C4-2B (cell line): Measurements from ENCODE around the gene TRIO.

Experiments used
- ZFX ChIP-seq: fragments of 450-650 bp; IDR thresholded peaks from 2 replicates; pipeline ENCODE4 v1.6.1; 2017
- TF ChIP-seq, protein P1 (sequence below): fragments of 450-650 bp; conservative IDR thresholded peaks from 2 replicates; pipeline ENCODE4 v1.5.1; 2017; ENCODE audit warnings: mild to moderate bottlenecking

DNA sequence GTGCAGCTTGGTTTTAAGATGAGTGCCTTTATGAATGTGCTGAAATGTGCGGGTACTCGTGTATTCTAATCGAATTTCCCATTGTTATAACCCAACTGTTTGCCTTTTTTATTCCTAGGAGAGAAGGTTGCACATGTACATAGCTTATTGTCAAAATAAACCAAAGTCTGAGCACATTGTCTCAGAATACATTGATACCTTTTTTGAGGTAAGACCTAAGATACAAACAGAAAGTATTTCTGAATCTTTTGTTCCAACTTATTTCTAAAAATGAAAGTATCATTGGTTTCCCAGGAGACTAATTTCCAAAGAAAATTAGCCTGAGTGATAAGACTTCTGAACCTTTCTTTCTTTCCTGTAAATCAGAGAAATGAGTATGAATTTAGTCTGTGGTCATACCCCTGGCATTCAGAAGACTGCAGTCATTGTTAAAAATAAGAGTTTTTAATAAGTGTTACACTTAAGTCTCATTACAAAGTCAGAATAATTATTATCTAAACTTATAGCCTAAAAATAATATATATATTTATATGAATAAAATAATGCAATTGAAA lies 336.1 kb downstream of the TRIO start:
- TF ChIP-seq, protein P1, sequence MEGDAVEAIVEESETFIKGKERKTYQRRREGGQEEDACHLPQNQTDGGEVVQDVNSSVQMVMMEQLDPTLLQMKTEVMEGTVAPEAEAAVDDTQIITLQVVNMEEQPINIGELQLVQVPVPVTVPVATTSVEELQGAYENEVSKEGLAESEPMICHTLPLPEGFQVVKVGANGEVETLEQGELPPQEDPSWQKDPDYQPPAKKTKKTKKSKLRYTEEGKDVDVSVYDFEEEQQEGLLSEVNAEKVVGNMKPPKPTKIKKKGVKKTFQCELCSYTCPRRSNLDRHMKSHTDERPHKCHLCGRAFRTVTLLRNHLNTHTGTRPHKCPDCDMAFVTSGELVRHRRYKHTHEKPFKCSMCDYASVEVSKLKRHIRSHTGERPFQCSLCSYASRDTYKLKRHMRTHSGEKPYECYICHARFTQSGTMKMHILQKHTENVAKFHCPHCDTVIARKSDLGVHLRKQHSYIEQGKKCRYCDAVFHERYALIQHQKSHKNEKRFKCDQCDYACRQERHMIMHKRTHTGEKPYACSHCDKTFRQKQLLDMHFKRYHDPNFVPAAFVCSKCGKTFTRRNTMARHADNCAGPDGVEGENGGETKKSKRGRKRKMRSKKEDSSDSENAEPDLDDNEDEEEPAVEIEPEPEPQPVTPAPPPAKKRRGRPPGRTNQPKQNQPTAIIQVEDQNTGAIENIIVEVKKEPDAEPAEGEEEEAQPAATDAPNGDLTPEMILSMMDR = no peak
- TF ChIP-seq ZFX = no peak
